ENCODE data around the gene FAM222A.
"Not testable (repeated sequence)": the region's sequence is repeated elsewhere in the genome, so short reads cannot be mapped to it uniquely, and the experiment has no call there.

Gene FAM222A

GRCh38 chr12:109693653-109694600 lies 19.7 kb upstream of the FAM222A start:
- no peaks in the 10 kb centered on the region for H3K9me3 ChIP-seq
- no peaks in the 10 kb centered on the region for H3K36me3 ChIP-seq
- H3K27me3 ChIP-seq = peaks cover 0 to 39% of the 10 kb centered on the region in 2 donors
- DNase-seq = no peak
- H3K4me1 ChIP-seq = no peaks in the 10 kb centered on the region
- no peak overlapping the region for H3K27ac ChIP-seq
- intact Hi-C loops (cut with DNase I; ENCODE audit: low total_unique reads) = no loop called here
- no peak for TF ChIP-seq CTCF (IDR thresholded peaks at IDR 0.05)
- H3K4me3 ChIP-seq = no peak overlapping the region

- H3K27ac ChIP-seq; H3K9me3 ChIP-seq; H3K4me1 ChIP-seq; DNase-seq; intact Hi-C loops (cut with DNase I; ENCODE audit: low total_unique reads); H3K36me3 ChIP-seq; H3K4me3 ChIP-seq: not testable (repeated sequence)
- peaks cover 0 to 44% of the 10 kb centered on the region in 2 donors for H3K27me3 ChIP-seq
These were observed 19.0 kb upstream of the FAM222A start for GRCh38 chr12:109694629-109695028.

GRCh38 chr12:109695416-109695815 lies 18.2 kb upstream of the FAM222A start:
- H3K36me3 ChIP-seq = no peaks in the 10 kb centered on the region
- no peak overlapping the region for H3K4me3 ChIP-seq
- H3K27me3 ChIP-seq = peaks cover 0 to 46% of the 10 kb centered on the region in 2 donors
- no peaks in the 10 kb centered on the region for H3K4me1 ChIP-seq
- DNase-seq = no peak
- no peak for TF ChIP-seq CTCF (IDR thresholded peaks at IDR 0.05)
- H3K9me3 ChIP-seq = no peaks in the 10 kb centered on the region
- no peak overlapping the region for H3K27ac ChIP-seq
- intact Hi-C loops (cut with DNase I; ENCODE audit: low total_unique reads) = no loop called here

- Histone ChIP-seq H3K36me3 (no peaks in the 10 kb centered on the region), H3K27me3 (peaks cover 0 to 49% of the 10 kb centered on the region in 2 donors), H3K4me1 (no peaks in the 10 kb centered on the region), H3K9me3 (no peaks in the 10 kb centered on the region), H3K4me3 (no peak overlapping the region), H3K27ac (no peak overlapping the region)
- TF ChIP-seq CTCF (IDR thresholded peaks at IDR 0.05) = no peak
- intact Hi-C loops (cut with DNase I; ENCODE audit: low total_unique reads) = no loop called here
- DNase-seq = no peak
These were observed 17.6 kb upstream of the FAM222A start for GRCh38 chr12:109695961-109696461.

- Histone ChIP-seq H3K9me3 (no peaks in the 10 kb centered on the region), H3K4me3 (no peak overlapping the region), H3K4me1 (no peaks in the 10 kb centered on the region), H3K36me3 (no peaks in the 10 kb centered on the region), H3K27ac (no peak overlapping the region), H3K27me3 (peaks cover 0 to 50% of the 10 kb centered on the region in 2 donors)
- DNase-seq = no peak
- intact Hi-C loops (cut with DNase I; ENCODE audit: low total_unique reads) = no loop called here
- no peak for TF ChIP-seq CTCF (IDR thresholded peaks at IDR 0.05)
These were observed 16.9 kb upstream of the FAM222A start for GRCh38 chr12:109696485-109697269.

- intact Hi-C loops (cut with DNase I; ENCODE audit: low total_unique reads) = no loop called here
- DNase-seq = no peak
- H3K4me3 ChIP-seq = no peak overlapping the region
- H3K27me3 ChIP-seq = peaks cover 0 to 45% of the 10 kb centered on the region in 2 donors
- H3K9me3 ChIP-seq = no peaks in the 10 kb centered on the region
- no peaks in the 10 kb centered on the region for H3K36me3 ChIP-seq
- no peaks in the 10 kb centered on the region for H3K4me1 ChIP-seq
- no peak for TF ChIP-seq CTCF (IDR thresholded peaks at IDR 0.05)
- no peak overlapping the region for H3K27ac ChIP-seq
These were observed 16.4 kb upstream of the FAM222A start for GRCh38 chr12:109697270-109697553.
